H9 (cell line): ENCODE measurements around the gene RPS6KB2. TPM values are rescaled to one million over a fixed set of nuclear protein-coding genes. Genes with fewer than 3 reads are reported as not detected.

Experiments
- DNase-seq: peaks from one replicate; pipeline ENCODE4 v3.0.0-alpha.2; 2017
- H2AFZ ChIP-seq: one replicate; pipeline ENCODE4 v1.6.1; 2013; ENCODE audit warnings: mild to moderate bottlenecking, low read length, control low read depth, moderate library complexity
- H2AK5ac ChIP-seq: 2 replicates; pipeline ENCODE4 v1.6.1; 2013; ENCODE audit warnings: low read length, control low read depth, mixed read lengths; ENCODE audit not compliant: insufficient read length
- H2BK120ac ChIP-seq: one replicate; pipeline ENCODE4 v1.6.1; 2013; ENCODE audit warnings: low read depth, mild to moderate bottlenecking, low read length, control low read depth, inconsistent platforms; ENCODE audit not compliant: poor library complexity, severe bottlenecking
- H2BK12ac ChIP-seq: 2 replicates; pipeline ENCODE4 v1.6.1; 2013; ENCODE audit warnings: low read length, control low read depth, mixed read lengths, low read depth; ENCODE audit not compliant: insufficient read length
- H2BK15ac ChIP-seq: 2 replicates; pipeline ENCODE4 v1.6.1; 2013; ENCODE audit warnings: low read depth, low read length, control low read depth
- H2BK20ac ChIP-seq: one replicate; pipeline ENCODE4 v1.6.1; 2013; ENCODE audit warnings: low read depth, mild to moderate bottlenecking, low read length, control low read depth, inconsistent platforms; ENCODE audit not compliant: poor library complexity, severe bottlenecking
- H2BK5ac ChIP-seq: 2 replicates; pipeline ENCODE4 v1.6.1; 2013; ENCODE audit warnings: low read length, control low read depth, mixed read lengths; ENCODE audit not compliant: insufficient read length
- H3K14ac ChIP-seq: 2 replicates; pipeline ENCODE4 v1.6.1; 2013; ENCODE audit warnings: low read length, control low read depth; ENCODE audit not compliant: insufficient read depth
- H3K18ac ChIP-seq: 2 replicates; pipeline ENCODE4 v1.6.1; 2013; ENCODE audit warnings: low read depth, mild to moderate bottlenecking, mixed read lengths, low read length, control low read depth; ENCODE audit not compliant: insufficient read length
- H3K23ac ChIP-seq: 2 replicates; pipeline ENCODE4 v1.6.1; 2013; ENCODE audit warnings: low read length, control low read depth, mixed read lengths, low read depth; ENCODE audit not compliant: insufficient read length
- H3K23me2 ChIP-seq: 2 replicates; pipeline ENCODE4 v1.6.1; 2013; ENCODE audit warnings: low read depth, mild to moderate bottlenecking, mixed read lengths, low read length, control low read depth; ENCODE audit not compliant: insufficient read length, poor library complexity, severe bottlenecking
- H3K27ac ChIP-seq: 2 replicates; pipeline ENCODE4 v1.5.1; 2013; ENCODE audit warnings: low read length, control low read depth, mixed read lengths, low read depth; ENCODE audit not compliant: insufficient read length
- H3K27me3 ChIP-seq: 2 replicates; pipeline ENCODE4 v1.6.1; 2013; ENCODE audit warnings: low read length, control low read depth, inconsistent platforms; ENCODE audit not compliant: insufficient read depth
- H3K4ac ChIP-seq: 2 replicates; pipeline ENCODE4 v1.6.1; 2013; ENCODE audit warnings: low read depth, mild to moderate bottlenecking, control low read depth, inconsistent platforms, low read length, moderate library complexity
- H3K4me1 ChIP-seq: 2 replicates; pipeline ENCODE4 v1.6.1; 2013; ENCODE audit warnings: low read length, control low read depth, inconsistent platforms; ENCODE audit not compliant: insufficient read depth
- H3K4me2 ChIP-seq: 2 replicates; pipeline ENCODE4 v1.6.1; 2013; ENCODE audit warnings: low read length, control low read depth, mixed read lengths; ENCODE audit not compliant: insufficient read length, insufficient read depth
- H3K56ac ChIP-seq: 2 replicates; pipeline ENCODE4 v1.6.1; 2013; ENCODE audit warnings: low read depth, mild to moderate bottlenecking, mixed read lengths, low read length, control low read depth; ENCODE audit not compliant: insufficient read length
- H3K79me1 ChIP-seq: 2 replicates; pipeline ENCODE4 v1.6.1; 2013; ENCODE audit warnings: low read depth, mild to moderate bottlenecking, moderate library complexity, low read length, control low read depth, inconsistent platforms; ENCODE audit not compliant: insufficient read depth, poor library complexity, severe bottlenecking
- H3K79me2 ChIP-seq: 2 replicates; pipeline ENCODE4 v1.6.1; 2013; ENCODE audit warnings: low read length, control low read depth, inconsistent platforms; ENCODE audit not compliant: insufficient read depth
- H3K9ac ChIP-seq: 2 replicates; pipeline ENCODE4 v1.6.1; 2013; ENCODE audit warnings: low read length, control low read depth, mixed read lengths; ENCODE audit not compliant: insufficient read length; ENCODE audit errors: extremely low read depth
- H3K9me3 ChIP-seq: one replicate; pipeline ENCODE4 v1.6.1; 2013; ENCODE audit warnings: low read depth, low read length, inconsistent platforms; ENCODE audit not compliant: control insufficient read depth
- H3T11ph ChIP-seq: one replicate; pipeline ENCODE4 v1.6.1; 2013; ENCODE audit warnings: mild to moderate bottlenecking, low read length, control low read depth, inconsistent platforms
- H4K20me1 ChIP-seq: one replicate; pipeline ENCODE4 v1.6.1; 2013; ENCODE audit not compliant: control insufficient read depth, insufficient read length, insufficient read depth
- H4K5ac ChIP-seq: 2 replicates; pipeline ENCODE4 v1.6.1; 2013; ENCODE audit warnings: low read depth, mild to moderate bottlenecking, mixed read lengths, low read length, control low read depth; ENCODE audit not compliant: insufficient read length
- H4K8ac ChIP-seq: replicated peaks from 2 replicates; pipeline ENCODE4 v1.6.1; 2013; ENCODE audit warnings: low read length, control low read depth, mixed read lengths, low read depth; ENCODE audit not compliant: insufficient read length
- H4K91ac ChIP-seq: 2 replicates; pipeline ENCODE4 v1.6.1; 2013; ENCODE audit warnings: low read depth, mild to moderate bottlenecking, moderate library complexity, mixed read lengths, low read length, control low read depth; ENCODE audit not compliant: insufficient read length
- H3K27ac Mint-ChIP-seq, 3 experiments: 2 replicates in 2 of 3; 3 replicates in 1 of 3; pipeline ENCODE4 v1.8.0; 2020 to 2021; ENCODE audit warnings: mixed read lengths in 3 of 3, mild to moderate bottlenecking in 1 of 3, moderate library complexity in 1 of 3
- H3K27me3 Mint-ChIP-seq: 2 replicates; pipeline ENCODE4 v1.8.0; 2021; ENCODE audit warnings: low read depth, mild to moderate bottlenecking, moderate library complexity, mixed read lengths
- H3K36me3 Mint-ChIP-seq, 3 experiments: 2 replicates in 2 of 3; 3 replicates in 1 of 3; pipeline ENCODE4 v1.8.0; 2020 to 2021; ENCODE audit warnings: low read depth in 3 of 3, mixed read lengths in 3 of 3; ENCODE audit not compliant: insufficient read depth in 1 of 3
- H3K4me1 Mint-ChIP-seq, 2 experiments: 2 replicates each; pipeline ENCODE4 v1.8.0; 2020; ENCODE audit warnings: mixed read lengths in 2 of 2
- H3K4me3 Mint-ChIP-seq, 2 experiments: 2 replicates in 1 of 2; 3 replicates in 1 of 2; pipeline ENCODE4 v1.8.0; 2020 to 2021; ENCODE audit warnings: mild to moderate bottlenecking in 2 of 2, mixed read lengths in 2 of 2, moderate library complexity in 1 of 2
- H3K9me3 Mint-ChIP-seq, 2 experiments: 2 replicates in 1 of 2; 3 replicates in 1 of 2; pipeline ENCODE4 v1.8.0; 2020; ENCODE audit warnings: mild to moderate bottlenecking in 2 of 2, mixed read lengths in 2 of 2, moderate library complexity in 1 of 2
- CTCF ChIP-seq: fragments of 200-600 bp; sonication (generic); conservative IDR thresholded peaks from 3 replicates; pipeline ENCODE4 v1.8.0; 2021; ENCODE audit warnings: antibody characterized with exemption, mild to moderate bottlenecking
- whole genome bisulfite sequencing: extraction: QIAGEN DNeasy Blood & Tissue Kit; methylation state at CpG from one replicate; pipeline ENCODE4 v1.1.7; 2013; ENCODE audit warnings: missing lambda C conversion rate, low lambda C conversion rate, mixed read lengths; ENCODE audit not compliant: insufficient read length; ENCODE audit errors: extremely low coverage; 5-methylcytosine and 5-hydroxymethylcytosine counted together
- total RNA-seq: library from RNA; stranded (reverse); gene quantifications from 2 replicates; pipeline ENCODE4 v1.2.1, GENCODE V29; 2021

Gene RPS6KB2
- total RNA-seq, 1 experiment from 2014 or later = 51.7 TPM

GRCh38 chr11:67392183-67392715, 36.0 kb upstream of the RPS6KB2 start:
- Histone ChIP-seq H2BK5ac (no peak overlapping the region), H2AFZ (no peak overlapping the region), H2BK120ac (no peak overlapping the region), H3K79me1 (no peaks in the 10 kb centered on the region), H3K18ac (no peak overlapping the region), H3K27ac (no peak overlapping the region), H3K4ac (no peak overlapping the region), H4K8ac (no peak overlapping the region), H2BK15ac (no peak overlapping the region), H3K79me2 (no peaks in the 10 kb centered on the region), H4K20me1 (no peaks in the 10 kb centered on the region), H2BK20ac (no peak overlapping the region), H2BK12ac (no peak overlapping the region), H4K5ac (no peak overlapping the region), H3K4me1 (no peaks in the 10 kb centered on the region; the same call in 1 of the 2 replicates), H3K4me2 (peak overlapping the region; percentile 42), H4K91ac (no peak overlapping the region), H3K23ac (no peak overlapping the region), H3K23me2 (peaks cover 13% of the 10 kb centered on the region), H3K56ac (no peak overlapping the region), H2AK5ac (no peak overlapping the region), H3K9me3 (no peaks in the 10 kb centered on the region), H3T11ph (no peak overlapping the region), H3K14ac (no peak overlapping the region), H3K27me3 (no peaks in the 10 kb centered on the region), H3K9ac (peak overlapping the region; percentile 61)
- Mint-ChIP-seq H3K9me3 (no peaks in the 10 kb centered on the region; a peak in 1 of 5 replicates), H3K4me1 (peaks cover 26 to 35% of the 10 kb centered on the region in 2 experiments), H3K36me3 (peaks cover 9 to 27% (median 23%) of the 10 kb centered on the region in 3 experiments), H3K4me3 (peak overlapping the region; percentile 71 to 92), H3K27me3 (no peaks in the 10 kb centered on the region; the same call in 1 of the 2 replicates), H3K27ac (peak overlapping the region in 1 of 3 experiments; percentile 20; a peak in 1 of 7 replicates)
- DNase-seq = no peak
- WGBS = no CpG with 5 or more reads among the region's 31 CpGs
- no peak for TF ChIP-seq CTCF
